CD4-positive, CD25-positive, alpha-beta regulatory T cell (primary cell): ENCODE data around the gene C22orf42. TPM values are rescaled to one million over a fixed set of nuclear protein-coding genes. Genes with fewer than 3 reads are reported as not detected.
"Not testable (repeated sequence)": the region's sequence is repeated elsewhere in the genome, so short reads cannot be mapped to it uniquely, and the experiment has no call there.

Experiments used
- ATAC-seq, 2 donors: fragments of 150-1000 bp; cut with Tn5 transposase; one replicate each; pipeline ENCODE4 v1.10.0; 2021; ENCODE audit warnings: low read depth in 2 of 2, moderate number of reproducible peaks in 2 of 2, moderate library complexity in 1 of 2
- DNase-seq, 3 donors: peaks; one replicate each; pipeline versions ENCODE4 v3.0.0 to v3.0.0-alpha.2; 2012 to 2022; ENCODE audit warnings: mixed read lengths in 1 of 3
- H3K27ac ChIP-seq: one replicate; pipeline ENCODE4 v1.7.0; 2013; ENCODE audit warnings: mild to moderate bottlenecking, low read length; ENCODE audit not compliant: insufficient read depth, poor library complexity, severe bottlenecking
- H3K27me3 ChIP-seq: one replicate; pipeline ENCODE4 v1.7.0; 2013; ENCODE audit warnings: low read length; ENCODE audit not compliant: control insufficient read depth, insufficient read depth
- H3K36me3 ChIP-seq: one replicate; pipeline ENCODE4 v1.7.0; 2013; ENCODE audit warnings: mild to moderate bottlenecking, low read length, moderate library complexity; ENCODE audit not compliant: control insufficient read depth, insufficient read depth
- H3K4me1 ChIP-seq: 2 replicates; pipeline ENCODE4 v1.7.0; 2013; ENCODE audit warnings: mild to moderate bottlenecking, low read length; ENCODE audit not compliant: insufficient read depth, control insufficient read depth, poor library complexity, severe bottlenecking
- H3K4me3 ChIP-seq: one replicate; pipeline ENCODE4 v1.7.0; 2013; ENCODE audit warnings: low read depth, mild to moderate bottlenecking, low read length, moderate library complexity
- H3K9me3 ChIP-seq, 2 experiments: 1 replicate in 1 of 2; 2 replicates in 1 of 2; pipeline ENCODE4 v1.7.0; 2013; ENCODE audit warnings: low read length in 2 of 2, mild to moderate bottlenecking in 1 of 2, moderate library complexity in 1 of 2; ENCODE audit not compliant: control insufficient read depth in 2 of 2
- H3K27ac Mint-ChIP-seq, 3 donors: one replicate each; pipeline ENCODE4 v1.8.0; 2020 to 2022; ENCODE audit warnings: mild to moderate bottlenecking in 3 of 3, mixed read lengths in 3 of 3, moderate library complexity in 2 of 3
- H3K27me3 Mint-ChIP-seq: one replicate; pipeline ENCODE4 v1.8.0; 2022; ENCODE audit warnings: mild to moderate bottlenecking, mixed read lengths
- H3K36me3 Mint-ChIP-seq: one replicate; pipeline ENCODE4 v1.8.0; 2020; ENCODE audit warnings: mixed read lengths
- H3K4me1 Mint-ChIP-seq, 4 donors: one replicate each; pipeline ENCODE4 v1.8.0; 2020 to 2022; ENCODE audit warnings: mixed read lengths in 4 of 4, mild to moderate bottlenecking in 1 of 4
- H3K4me3 Mint-ChIP-seq, 4 donors: one replicate each; pipeline ENCODE4 v1.8.0; 2020 to 2022; ENCODE audit warnings: mild to moderate bottlenecking in 4 of 4, mixed read lengths in 4 of 4, moderate library complexity in 3 of 4
- H3K9me3 Mint-ChIP-seq, 7 donors: one replicate each; pipeline ENCODE4 v1.8.0; 2020 to 2022; ENCODE audit warnings: mixed read lengths in 7 of 7, mild to moderate bottlenecking in 3 of 7, moderate library complexity in 2 of 7
- polyA plus RNA-seq, 4 donors: library from polyadenylated mRNA; unstranded; fragments of 300-500 nt; fragmentation: Illumina TruSeq; gene quantifications; one replicate each; pipeline ENCODE4 v1.2.3, GENCODE V29; 2021
- total RNA-seq: library from RNA; stranded (reverse); gene quantifications from one replicate; pipeline ENCODE4 v1.2.3, GENCODE V29; 2022

Gene C22orf42
- total and polyA plus RNA-seq, 5 donors from 2014 or later, result not detected

DNA sequence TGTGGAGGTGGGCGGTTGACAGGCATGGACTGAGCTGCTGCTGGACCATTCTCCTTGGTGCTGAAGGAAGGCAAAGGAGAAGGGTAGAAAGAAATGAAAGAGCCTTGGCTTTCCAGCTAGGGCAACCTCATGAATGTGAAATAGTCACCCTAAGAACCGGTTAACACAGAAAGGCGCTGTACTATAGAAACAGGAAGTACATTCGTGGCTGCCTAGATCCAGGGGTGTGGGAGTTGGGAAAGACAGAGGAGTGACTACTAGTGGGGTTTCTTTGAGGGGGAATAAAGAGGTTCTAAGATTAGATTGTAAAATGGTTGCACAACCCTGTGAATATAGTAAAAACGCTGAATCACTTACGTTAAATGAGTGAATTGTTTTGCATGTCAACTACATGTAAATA lies 7.5 kb downstream of the C22orf42 start:
- Mint-ChIP-seq H3K27ac (peak overlapping the region in 1 of 3 donors; percentile 25), H3K9me3 (peaks cover 0 to 13% (median 2%) of the 10 kb centered on the region in 7 donors), H3K27me3 (peaks cover 15% of the 10 kb centered on the region)
- H3K4me3 ChIP-seq, H3K4me1 Mint-ChIP-seq, H3K9me3 ChIP-seq, ATAC-seq, H3K4me3 Mint-ChIP-seq, H3K27ac ChIP-seq, H3K27me3 ChIP-seq, H3K4me1 ChIP-seq, H3K36me3 ChIP-seq, H3K36me3 Mint-ChIP-seq, DNase-seq: not testable (repeated sequence)

DNA sequence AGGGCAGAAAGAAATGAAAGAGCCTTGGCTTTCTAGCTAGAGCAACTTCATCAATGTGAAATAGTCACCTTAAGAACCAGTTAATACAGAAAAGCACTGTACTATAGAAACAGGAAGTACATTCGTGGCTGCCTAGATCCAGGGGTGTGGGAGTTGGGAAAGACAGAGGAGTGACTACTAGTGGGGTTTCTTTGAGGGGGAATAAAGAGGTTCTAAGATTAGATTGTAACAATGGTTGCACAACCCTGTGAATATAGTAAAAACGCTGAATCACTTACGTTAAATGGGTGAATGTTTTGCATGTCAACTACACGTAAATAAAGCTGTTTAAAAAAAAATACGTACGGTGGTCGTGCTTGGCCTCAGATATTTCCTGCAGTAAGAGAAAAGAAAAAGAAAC lies 8.5 kb downstream of the C22orf42 start:
- DNase-seq, H3K9me3 ChIP-seq, H3K36me3 ChIP-seq, H3K36me3 Mint-ChIP-seq, H3K27ac Mint-ChIP-seq, H3K4me1 Mint-ChIP-seq, ATAC-seq, H3K4me1 ChIP-seq, H3K4me3 Mint-ChIP-seq, H3K27ac ChIP-seq, H3K4me3 ChIP-seq, H3K27me3 ChIP-seq: not testable (repeated sequence)
- peaks cover 0 to 13% (median 2%) of the 10 kb centered on the region in 7 donors for H3K9me3 Mint-ChIP-seq
- H3K27me3 Mint-ChIP-seq, result peaks cover 15% of the 10 kb centered on the region

DNA sequence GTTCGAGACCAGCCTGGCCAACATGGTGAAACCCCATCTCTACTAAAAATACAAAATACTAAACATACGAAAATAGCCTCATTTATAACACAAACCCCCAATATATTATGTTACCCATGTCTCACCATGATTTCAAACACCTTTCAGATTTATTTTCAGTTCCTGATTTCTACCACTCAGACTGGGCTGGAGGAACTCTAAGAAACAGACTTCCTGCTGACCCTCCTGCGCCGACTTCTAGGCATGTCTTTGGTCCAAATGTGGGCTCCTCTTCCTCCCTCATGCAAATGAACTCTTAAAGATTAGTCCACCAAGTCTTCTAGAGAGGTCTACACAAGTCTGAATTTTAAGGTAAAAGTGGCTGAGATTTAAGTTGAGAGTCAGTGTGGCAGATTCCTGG lies 10.7 kb downstream of the C22orf42 start:
- DNase-seq, H3K27ac ChIP-seq, ATAC-seq, H3K4me3 ChIP-seq, H3K27me3 Mint-ChIP-seq, H3K27me3 ChIP-seq, H3K27ac Mint-ChIP-seq, H3K4me1 ChIP-seq, H3K36me3 ChIP-seq, H3K9me3 ChIP-seq, H3K36me3 Mint-ChIP-seq, H3K4me3 Mint-ChIP-seq: not testable (repeated sequence)
- Mint-ChIP-seq H3K9me3 (peaks cover 0 to 13% (median 2%) of the 10 kb centered on the region in 7 donors), H3K4me1 (peaks cover 5 to 19% (median 18%) of the 10 kb centered on the region in 4 donors)

DNA sequence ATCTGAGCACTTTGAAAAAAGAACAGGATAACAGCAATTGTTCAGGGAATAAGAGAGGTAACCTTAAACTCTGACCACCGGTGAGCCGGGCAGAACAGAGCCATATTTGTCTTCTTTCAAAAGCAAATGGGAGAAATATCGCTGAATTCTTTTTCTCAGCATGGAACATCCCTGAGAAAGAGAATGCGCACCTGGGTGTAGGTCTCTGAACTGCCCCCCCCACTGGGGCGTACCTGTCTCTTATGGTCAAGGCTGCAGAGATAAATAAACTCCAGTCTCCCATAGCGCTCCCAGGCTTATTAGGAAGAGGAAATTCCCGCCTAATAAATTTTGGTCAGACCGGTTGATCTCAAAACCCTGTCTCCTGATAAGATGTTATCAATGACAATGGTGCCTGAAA lies 12.0 kb downstream of the C22orf42 start:
- not testable (repeated sequence) for ATAC-seq, H3K27ac Mint-ChIP-seq, H3K27me3 Mint-ChIP-seq, H3K4me3 Mint-ChIP-seq, H3K27me3 ChIP-seq, H3K4me3 ChIP-seq, H3K36me3 ChIP-seq, H3K9me3 ChIP-seq, H3K27ac ChIP-seq, DNase-seq, H3K36me3 Mint-ChIP-seq, H3K4me1 ChIP-seq
- H3K4me1 Mint-ChIP-seq, result peaks cover 0 to 25% (median 13%) of the 10 kb centered on the region in 4 donors
- H3K9me3 Mint-ChIP-seq, result peaks cover 0 to 13% (median 2%) of the 10 kb centered on the region in 7 donors

DNA sequence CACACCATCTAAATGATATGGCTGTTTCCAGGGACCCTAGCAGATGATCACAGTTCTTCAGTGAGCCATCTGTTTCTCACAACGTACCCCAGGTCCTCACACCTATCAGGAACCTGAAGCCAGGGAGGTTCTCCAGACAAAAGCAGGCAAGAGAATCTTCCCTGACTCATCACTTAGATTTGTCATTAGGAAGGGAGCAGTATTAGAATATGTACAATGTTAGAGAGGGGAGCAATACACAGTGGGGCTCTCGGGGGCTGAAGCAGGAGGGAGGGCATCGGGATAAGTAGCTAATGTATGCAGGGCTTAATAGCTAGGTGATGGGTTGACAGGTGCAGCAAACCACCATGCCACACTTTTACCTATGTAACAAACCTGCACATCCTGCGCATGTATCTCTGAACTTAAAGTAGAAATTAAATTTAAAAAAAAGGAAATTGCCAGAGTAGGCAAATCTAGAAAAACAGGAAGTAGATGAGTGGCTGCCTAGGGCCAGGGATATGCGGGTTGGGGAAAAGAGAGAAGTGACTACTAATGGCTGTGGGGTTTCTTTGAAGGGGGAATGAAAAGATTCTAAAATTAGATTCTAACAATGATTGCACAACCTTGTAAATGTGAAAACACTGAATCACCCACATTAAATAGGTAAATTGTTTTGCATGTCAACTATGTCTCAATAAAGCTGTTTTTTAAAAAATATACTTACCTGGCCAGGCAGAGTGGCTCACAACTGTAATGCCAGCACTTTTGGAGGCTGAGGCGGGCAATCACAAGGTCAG lies 14.4 kb downstream of the C22orf42 start:
- H3K4me3 ChIP-seq, result no peak overlapping the region
- DNase-seq (peak in 2 of 3 donors; percentile 8 to 46), ATAC-seq (peak; percentile 48 to 50)
- H3K27ac Mint-ChIP-seq, result peak overlapping the region in 2 of 3 donors; percentile 72 to 83
- peaks cover 5% of the 10 kb centered on the region for H3K27me3 Mint-ChIP-seq
- no peak overlapping the region for H3K27ac ChIP-seq
- H3K4me1 ChIP-seq, result peaks cover 7% of the 10 kb centered on the region
- H3K36me3 Mint-ChIP-seq, result peaks cover 3% of the 10 kb centered on the region
- H3K9me3 ChIP-seq, result no peaks in the 10 kb centered on the region
- H3K4me1 Mint-ChIP-seq, result peaks cover 0 to 32% (median 15%) of the 10 kb centered on the region in 4 donors
- H3K4me3 Mint-ChIP-seq, result peak overlapping the region in 2 of 4 donors; percentile 9 to 61
- H3K9me3 Mint-ChIP-seq, result peaks cover 0 to 13% (median 2%) of the 10 kb centered on the region in 7 donors
- H3K27me3 ChIP-seq, result no peaks in the 10 kb centered on the region
- no peaks in the 10 kb centered on the region for H3K36me3 ChIP-seq

DNA sequence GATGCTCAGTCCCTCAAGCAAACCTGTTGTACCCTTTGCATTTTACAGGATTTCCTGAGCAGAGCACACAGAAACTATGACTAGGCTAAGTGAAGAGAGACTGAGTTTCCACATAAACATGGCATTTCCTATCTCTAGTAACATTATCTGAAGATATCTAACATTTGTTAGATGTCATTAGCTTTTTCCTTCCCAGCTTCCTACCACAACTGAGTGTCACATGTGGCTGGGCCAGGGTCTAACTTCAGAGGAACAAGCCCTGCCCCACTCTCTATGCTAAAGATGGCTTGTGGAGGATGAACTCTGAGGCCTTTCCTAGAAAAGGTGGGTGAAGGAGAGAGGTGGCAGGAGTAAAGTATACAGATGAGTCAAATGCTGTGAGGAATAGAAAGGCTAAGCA lies 16.5 kb downstream of the C22orf42 start:
- Histone ChIP-seq H3K27me3 (no peaks in the 10 kb centered on the region), H3K27ac (no peak overlapping the region), H3K4me1 (peaks cover 9% of the 10 kb centered on the region), H3K36me3 (no peaks in the 10 kb centered on the region), H3K9me3 (no peaks in the 10 kb centered on the region), H3K4me3 (no peak overlapping the region)
- ATAC-seq, result no peak
- Mint-ChIP-seq H3K36me3 (peaks cover 2% of the 10 kb centered on the region), H3K27me3 (no peaks in the 10 kb centered on the region), H3K9me3 (peaks cover 0 to 6% (median 0%) of the 10 kb centered on the region in 7 donors), H3K4me3 (peak overlapping the region in 1 of 4 donors; percentile 36), H3K27ac (peak overlapping the region; percentile 29 to 82 (median 65)), H3K4me1 (peaks cover 12 to 42% (median 23%) of the 10 kb centered on the region in 4 donors)
- DNase-seq, result peak in 1 of 3 donors; percentile 48

DNA sequence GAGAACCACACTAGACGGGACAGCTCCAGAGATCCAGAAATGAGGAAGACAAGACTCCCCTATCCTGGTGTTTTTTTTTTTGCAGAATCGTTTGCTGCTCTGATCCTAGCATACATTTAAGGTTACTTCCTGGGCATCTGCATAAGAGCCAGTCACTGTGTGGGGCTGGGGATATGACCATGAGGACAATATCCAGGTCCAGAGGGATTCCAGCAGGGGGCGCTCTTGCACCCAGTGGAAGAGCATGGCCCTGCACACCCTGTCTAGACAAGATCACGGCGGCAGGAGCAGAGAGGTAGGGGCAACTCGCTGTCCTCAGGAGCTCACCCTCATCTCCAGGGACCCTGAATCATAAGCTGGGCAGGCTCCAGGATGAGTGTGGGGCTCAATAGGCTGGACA lies 18.4 kb downstream of the C22orf42 start:
- H3K36me3 ChIP-seq, H3K36me3 Mint-ChIP-seq, H3K27me3 ChIP-seq, H3K27me3 Mint-ChIP-seq, H3K9me3 ChIP-seq, H3K27ac Mint-ChIP-seq, H3K9me3 Mint-ChIP-seq, H3K4me3 ChIP-seq, H3K27ac ChIP-seq: not testable (repeated sequence)
- Mint-ChIP-seq H3K4me1 (peaks cover 14 to 53% (median 27%) of the 10 kb centered on the region in 4 donors), H3K4me3 (peak overlapping the region in 1 of 4 donors; percentile 13)
- DNase-seq, result peak in 1 of 3 donors; percentile 24
- ATAC-seq, result peak; percentile 27 to 33
- H3K4me1 ChIP-seq, result peaks cover 15% of the 10 kb centered on the region

DNA sequence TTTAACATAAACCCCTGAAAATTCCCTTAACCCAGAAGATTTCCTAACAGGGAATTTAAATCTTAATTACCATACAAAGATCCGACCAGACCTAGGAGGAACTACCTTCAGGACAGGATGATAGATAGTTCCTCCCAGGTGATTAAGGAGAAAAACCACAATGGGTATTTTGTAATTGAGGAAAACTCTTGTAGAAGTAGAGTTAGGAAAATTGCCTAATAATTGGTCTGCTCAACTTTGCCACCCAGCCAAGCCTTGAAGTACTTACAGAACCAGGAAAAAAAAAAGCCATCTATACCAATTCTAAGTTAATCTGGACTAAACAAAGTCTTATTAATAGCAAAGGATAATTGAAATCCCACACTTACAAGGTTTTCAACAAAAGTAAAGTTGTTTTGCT lies 20.5 kb downstream of the C22orf42 start:
- DNase-seq, H3K36me3 ChIP-seq, H3K9me3 Mint-ChIP-seq, H3K27me3 Mint-ChIP-seq, H3K27me3 ChIP-seq, H3K27ac ChIP-seq, ATAC-seq, H3K4me1 ChIP-seq, H3K9me3 ChIP-seq, H3K36me3 Mint-ChIP-seq: not testable (repeated sequence)
- H3K27ac Mint-ChIP-seq, result peak overlapping the region; percentile 78 to 93 (median 89)
- peaks cover 14 to 38% (median 14%) of the 10 kb centered on the region in 4 donors for H3K4me1 Mint-ChIP-seq
- H3K4me3 ChIP-seq, result peak overlapping the region; percentile 87
- peak overlapping the region; percentile 87 to 94 (median 92) for H3K4me3 Mint-ChIP-seq
